Pulmonary artery endothelial cell (primary cell): ENCODE results near the gene C3orf18. TPM values are rescaled to one million over a fixed set of nuclear protein-coding genes. Genes with fewer than 3 reads are reported as not detected.

Source experiments
- DNase-seq: peaks from one replicate; pipeline ENCODE4 v3.0.0-alpha.2; 2011; ENCODE audit warnings: low read depth, low spot score
- total RNA-seq: library from RNA; depleted of rRNA; stranded (reverse); fragments of >200 nt; gene quantifications from 2 replicates; pipeline ENCODE4 v1.2.3, GENCODE V29; 2014

C3orf18 gene
- total RNA-seq, 1 donor from 2014 or later = 3.5 TPM

GRCh38 chr3:50551054-50551659, 16.4 kb downstream of the C3orf18 start:
- no peak for DNase-seq

GRCh38 chr3:50550079-50550736, 17.3 kb downstream of the C3orf18 start:
- no peak for DNase-seq

- DNase-seq = no peak
These were observed 18.3 kb downstream of the C3orf18 start for GRCh38 chr3:50549226-50549625.

GRCh38 chr3:50545781-50546180, 21.8 kb downstream of the C3orf18 start:
- DNase-seq = no peak

- no peak for DNase-seq
These were observed 25.1 kb downstream of the C3orf18 start for GRCh38 chr3:50542177-50543034.

- DNase-seq = no peak
These were observed 27.9 kb downstream of the C3orf18 start for GRCh38 chr3:50539356-50540286.

GRCh38 chr3:50537421-50538129, 30.0 kb downstream of the C3orf18 start:
- no peak for DNase-seq

GRCh38 chr3:50536471-50537180, 30.9 kb downstream of the C3orf18 start:
- DNase-seq = no peak

- DNase-seq = no peak
These were observed 32.7 kb downstream of the C3orf18 start for GRCh38 chr3:50534681-50535330.

- DNase-seq = no peak
These were observed 33.6 kb downstream of the C3orf18 start for GRCh38 chr3:50533807-50534461.

- no peak for DNase-seq
These were observed 34.2 kb downstream of the C3orf18 start for GRCh38 chr3:50533316-50533715.

GRCh38 chr3:50532062-50532705, 35.4 kb downstream of the C3orf18 start:
- no peak for DNase-seq

- no peak for DNase-seq
These were observed 36.3 kb downstream of the C3orf18 start for GRCh38 chr3:50531201-50531600.

GRCh38 chr3:50530001-50530970, 37.3 kb downstream of the C3orf18 start:
- no peak for DNase-seq

- DNase-seq = no peak
These were observed 41.6 kb downstream of the C3orf18 start for GRCh38 chr3:50525987-50526386.

GRCh38 chr3:50525191-50525910, 42.2 kb downstream of the C3orf18 start:
- no peak for DNase-seq

GRCh38 chr3:50524746-50525145, 42.8 kb downstream of the C3orf18 start:
- no peak for DNase-seq
